Stimulated activated CD4-positive, alpha-beta T cell treated with anti-CD3 and anti-CD28 coated beads, Interleukin-4, amount 100 ng/mL, for 24 hours (primary cell): ENCODE measurements around the gene RPL29.

ENCODE experiments used
- DNase-seq: peaks from one replicate; pipeline ENCODE4 v3.0.0-alpha.2; 2020

RPL29 gene

DNA sequence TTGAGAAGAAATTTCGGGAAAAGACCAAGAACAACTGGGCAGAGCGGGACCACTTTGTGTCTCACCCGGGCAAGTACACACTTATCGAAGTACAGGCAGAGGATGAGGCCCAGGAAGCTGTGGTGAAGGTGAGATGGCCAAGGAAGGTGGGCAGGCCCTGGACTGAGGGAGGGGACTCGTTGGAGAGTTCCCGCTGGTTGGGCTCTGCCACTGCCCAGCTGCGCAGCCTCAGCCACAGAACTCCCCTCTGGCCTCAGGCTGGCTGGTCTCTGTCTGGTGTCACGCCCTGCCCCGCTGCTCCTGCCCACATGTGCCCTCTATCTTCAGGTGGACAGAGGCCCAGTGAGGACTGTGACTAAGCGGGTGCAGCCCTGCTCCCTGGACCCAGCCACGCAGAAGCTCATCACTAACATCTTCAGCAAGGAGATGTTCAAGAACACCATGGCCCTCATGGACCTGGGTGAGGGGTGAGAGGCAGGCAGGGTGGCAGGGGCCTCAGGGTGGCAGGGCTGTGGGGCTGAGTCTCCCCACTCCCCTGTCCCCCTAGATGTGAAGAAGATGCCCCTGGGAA is 51.2 kb downstream of the RPL29 start:
- no peak for DNase-seq
